Parathyroid adenoma (tissue), 2 donors: Measurements from ENCODE around the gene TMEM33.
A peak's percentile ranks its signal among the peaks of the same experiment; 100 is the strongest.

Experiments
- H2AFZ ChIP-seq: fragments of 300-600 bp; sonication (generic); one replicate; pipeline ENCODE4 v1.7.0; 2017; ENCODE audit warnings: antibody characterized with exemption, mild to moderate bottlenecking
- H3K27ac ChIP-seq: fragments of 300-600 bp; sonication (generic); one replicate; pipeline ENCODE4 v1.7.0; 2017
- H3K27me3 ChIP-seq: fragments of 300-600 bp; sonication (generic); one replicate; pipeline ENCODE4 v1.7.0; 2017; ENCODE audit warnings: low read length; ENCODE audit not compliant: control insufficient read depth, insufficient read depth
- H3K36me3 ChIP-seq: fragments of 300-600 bp; sonication (generic); one replicate; pipeline ENCODE4 v1.7.0; 2017; ENCODE audit warnings: low read length; ENCODE audit not compliant: control insufficient read depth, insufficient read depth
- H3K4me1 ChIP-seq: fragments of 300-600 bp; sonication (generic); one replicate; pipeline ENCODE4 v1.7.0; 2017; ENCODE audit warnings: control low read depth
- H3K4me2 ChIP-seq: fragments of 300-600 bp; sonication (generic); one replicate; pipeline ENCODE4 v1.7.0; 2017; ENCODE audit warnings: low read length
- H3K4me3 ChIP-seq: fragments of 300-600 bp; sonication (generic); one replicate; pipeline ENCODE4 v1.7.0; 2017; ENCODE audit warnings: low read depth, low read length
- H3K79me2 ChIP-seq: fragments of 300-600 bp; sonication (generic); one replicate; pipeline ENCODE4 v1.7.0; 2017; ENCODE audit warnings: control low read depth
- H3K9ac ChIP-seq: fragments of 300-600 bp; sonication (generic); one replicate; pipeline ENCODE4 v1.7.0; 2017; ENCODE audit warnings: mild to moderate bottlenecking
- H3K9me3 ChIP-seq: fragments of 300-600 bp; sonication (generic); one replicate; pipeline ENCODE4 v1.7.0; 2017; ENCODE audit warnings: low read length; ENCODE audit not compliant: control insufficient read depth
- TF ChIP-seq, protein P1 (sequence below): fragments of 300-600 bp; sonication (generic); IDR thresholded peaks from one replicate; pipeline ENCODE4 v1.7.0; 2017; ENCODE audit warnings: antibody characterized with exemption, mild to moderate bottlenecking
- donor health status: primary hyperparathyroidism.

The TMEM33 gene

DNA sequence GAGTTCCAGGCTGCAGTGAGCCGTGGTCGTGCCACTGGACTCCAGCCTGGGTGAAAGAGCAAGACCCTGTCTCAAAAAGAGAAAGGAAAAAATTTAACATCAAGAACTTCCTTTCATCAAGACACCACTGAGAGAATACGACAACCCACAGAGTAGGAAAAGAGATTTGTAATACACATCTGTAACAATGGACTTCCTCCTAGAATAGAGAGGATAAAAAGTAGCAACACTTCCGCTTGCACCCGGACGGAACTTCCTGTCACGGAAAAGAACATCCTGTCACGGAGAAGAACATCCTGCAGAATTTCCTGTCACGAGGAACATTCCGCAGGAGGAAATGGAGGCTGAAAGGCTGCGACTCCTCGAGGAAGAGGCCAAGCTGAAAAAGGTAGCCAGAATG is 46.2 kb downstream of the TMEM33 start, which contains the start of gene DCAF4L1:
Gene DCAF4L1 (plus strand): TSS at position 301 of the 400 bp plus-strand sequence. CDS start 37 bp downstream, at position 338.
- H2AFZ ChIP-seq = no peak within 1 kb of the TSS
- no peaks in the 10 kb centered on the region for H3K4me1 ChIP-seq
- no peaks in the 10 kb centered on the region for H3K79me2 ChIP-seq
- no peaks in the 10 kb centered on the region for H3K9me3 ChIP-seq
- H3K27ac ChIP-seq = no peak within 1 kb of the TSS
- H3K27me3 ChIP-seq = no peaks in the 10 kb centered on the region
- no peak within 1 kb of the TSS for H3K9ac ChIP-seq
- TF ChIP-seq, protein P1, sequence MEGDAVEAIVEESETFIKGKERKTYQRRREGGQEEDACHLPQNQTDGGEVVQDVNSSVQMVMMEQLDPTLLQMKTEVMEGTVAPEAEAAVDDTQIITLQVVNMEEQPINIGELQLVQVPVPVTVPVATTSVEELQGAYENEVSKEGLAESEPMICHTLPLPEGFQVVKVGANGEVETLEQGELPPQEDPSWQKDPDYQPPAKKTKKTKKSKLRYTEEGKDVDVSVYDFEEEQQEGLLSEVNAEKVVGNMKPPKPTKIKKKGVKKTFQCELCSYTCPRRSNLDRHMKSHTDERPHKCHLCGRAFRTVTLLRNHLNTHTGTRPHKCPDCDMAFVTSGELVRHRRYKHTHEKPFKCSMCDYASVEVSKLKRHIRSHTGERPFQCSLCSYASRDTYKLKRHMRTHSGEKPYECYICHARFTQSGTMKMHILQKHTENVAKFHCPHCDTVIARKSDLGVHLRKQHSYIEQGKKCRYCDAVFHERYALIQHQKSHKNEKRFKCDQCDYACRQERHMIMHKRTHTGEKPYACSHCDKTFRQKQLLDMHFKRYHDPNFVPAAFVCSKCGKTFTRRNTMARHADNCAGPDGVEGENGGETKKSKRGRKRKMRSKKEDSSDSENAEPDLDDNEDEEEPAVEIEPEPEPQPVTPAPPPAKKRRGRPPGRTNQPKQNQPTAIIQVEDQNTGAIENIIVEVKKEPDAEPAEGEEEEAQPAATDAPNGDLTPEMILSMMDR = no peak
- H3K4me3 ChIP-seq = no peak within 1 kb of the TSS
- no peak within 1 kb of the TSS for H3K4me2 ChIP-seq
- no peaks in the 10 kb centered on the region for H3K36me3 ChIP-seq

DNA sequence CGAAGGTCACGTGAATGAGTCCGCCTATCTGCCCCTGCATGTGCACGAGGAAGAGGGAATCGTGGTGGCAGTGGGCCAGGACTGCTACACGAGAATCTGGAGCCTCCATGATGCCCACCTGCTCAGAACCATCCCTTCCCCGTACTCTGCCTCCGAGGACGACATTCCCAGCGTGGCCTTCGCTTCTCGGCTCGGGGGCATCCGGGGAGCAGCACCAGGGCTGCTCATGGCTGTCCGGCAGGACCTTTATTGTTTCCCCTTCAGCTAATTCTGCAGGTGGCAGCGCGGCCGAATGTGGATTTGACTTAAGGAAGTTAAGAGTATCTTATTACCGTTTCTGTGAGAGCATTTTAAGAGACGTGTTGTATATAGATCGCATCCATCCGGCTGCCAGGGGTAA is 47.5 kb downstream of the TMEM33 start:
- H3K4me2 ChIP-seq = no peak overlapping the region
- no peak overlapping the region for H2AFZ ChIP-seq
- H3K4me3 ChIP-seq = no peak overlapping the region
- no peaks in the 10 kb centered on the region for H3K27me3 ChIP-seq
- H3K9me3 ChIP-seq = no peaks in the 10 kb centered on the region
- no peak overlapping the region for H3K27ac ChIP-seq
- no peaks in the 10 kb centered on the region for H3K79me2 ChIP-seq
- no peaks in the 10 kb centered on the region for H3K4me1 ChIP-seq
- H3K36me3 ChIP-seq = no peaks in the 10 kb centered on the region
- no peak overlapping the region for H3K9ac ChIP-seq
- TF ChIP-seq, protein P1 = no peak

DNA sequence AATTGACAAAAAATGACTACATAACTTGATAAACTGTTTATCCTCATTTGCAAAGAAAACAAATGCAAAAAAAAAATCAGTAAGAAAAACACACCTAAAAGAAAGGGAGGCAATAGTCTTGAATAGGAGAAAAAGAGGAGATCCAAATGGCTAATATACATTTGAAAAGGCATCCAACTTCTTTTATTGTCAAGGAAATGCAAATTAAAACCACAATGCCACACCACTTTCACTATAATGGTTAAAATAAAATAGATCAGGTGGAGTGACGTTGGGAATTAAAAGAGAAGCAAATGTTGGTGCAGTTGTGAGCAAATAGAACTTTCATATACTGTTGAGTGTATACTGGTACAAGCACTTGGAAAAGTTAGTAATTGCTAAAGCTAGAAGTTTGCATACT is 49.9 kb downstream of the TMEM33 start:
- no peaks in the 10 kb centered on the region for H3K27me3 ChIP-seq
- peaks cover 5% of the 10 kb centered on the region for H3K79me2 ChIP-seq
- no peak overlapping the region for H3K9ac ChIP-seq
- H3K4me2 ChIP-seq = no peak overlapping the region
- no peak overlapping the region for H2AFZ ChIP-seq
- no peaks in the 10 kb centered on the region for H3K9me3 ChIP-seq
- TF ChIP-seq, protein P1 = no peak
- H3K27ac ChIP-seq = no peak overlapping the region
- H3K4me1 ChIP-seq = no peaks in the 10 kb centered on the region
- no peak overlapping the region for H3K4me3 ChIP-seq
- H3K36me3 ChIP-seq = no peaks in the 10 kb centered on the region

DNA sequence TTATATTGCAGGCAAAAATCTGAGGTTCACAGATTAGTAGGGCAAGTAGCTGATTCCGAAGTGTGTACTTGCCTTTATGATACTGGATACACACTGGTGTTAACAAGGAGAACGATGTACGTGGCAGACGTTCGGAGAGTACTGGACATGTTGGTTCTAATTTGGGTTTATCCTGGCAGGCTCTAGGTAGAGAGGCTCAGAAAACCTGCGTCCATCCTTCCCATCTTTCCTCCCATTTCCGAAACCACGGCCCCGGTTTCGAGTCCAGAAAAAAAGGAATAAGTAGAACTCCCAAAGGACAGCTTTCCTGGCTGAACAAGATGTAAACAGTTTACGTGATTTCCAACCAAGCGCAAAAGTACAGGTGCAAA is 54.8 kb downstream of the TMEM33 start:
- peak overlapping the region; percentile 76 for H3K27ac ChIP-seq
- H3K4me3 ChIP-seq = peak overlapping the region; percentile 64

More for the DNA sequence above, 54.8 kb downstream of the TMEM33 start:
- Histone ChIP-seq H3K27me3 (no peaks in the 10 kb centered on the region), H3K9me3 (no peaks in the 10 kb centered on the region), H3K79me2 (peaks cover 13% of the 10 kb centered on the region), H3K4me1 (peaks cover 5% of the 10 kb centered on the region), H3K4me2 (peak overlapping the region; percentile 68), H3K36me3 (no peaks in the 10 kb centered on the region), H3K9ac (no peak overlapping the region), H2AFZ (peak overlapping the region; percentile 81)
- TF ChIP-seq, protein P1 = no peak
